HG02678 (cell line): ENCODE data around the gene TAOK1.
A peak's percentile ranks its signal among the peaks of the same experiment; 100 is the strongest.
"Not testable (repeated sequence)": the region's sequence is repeated elsewhere in the genome, so short reads cannot be mapped to it uniquely, and the experiment has no call there.

Experiments used
- ATAC-seq: cut with Tn5 transposase; IDR thresholded peaks from one replicate; pipeline ENCODE4 v1.9.1; 2021; ENCODE audit warnings: mild to moderate bottlenecking, moderate library complexity; ENCODE audit not compliant: unreplicated experiment

Gene TAOK1

GRCh38 chr17:29526322-29526721, 136.2 kb downstream of the TAOK1 start:
- ATAC-seq, result no peak

GRCh38 chr17:29533976-29534375, 143.8 kb downstream of the TAOK1 start:
- no peak for ATAC-seq

DNA sequence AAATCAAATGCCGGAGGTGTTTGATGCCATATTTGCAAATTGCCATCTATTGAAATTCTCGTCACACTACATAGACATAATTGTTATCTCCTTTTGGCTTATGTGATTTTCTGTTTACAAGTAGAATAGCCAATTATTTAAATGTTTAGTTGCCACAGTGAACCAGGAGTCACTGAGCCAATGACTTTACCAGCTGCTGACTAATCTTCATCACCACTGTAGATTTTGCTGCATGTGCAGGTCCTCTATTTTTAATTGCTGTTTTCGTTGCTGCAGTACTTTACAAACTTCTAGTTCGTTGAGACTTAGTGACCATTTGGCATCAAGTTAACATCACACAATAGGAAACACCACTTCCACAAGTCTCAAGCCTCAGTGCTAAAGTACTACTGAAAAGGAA, 153.9 kb downstream of the TAOK1 start:
- ATAC-seq, result no peak

DNA sequence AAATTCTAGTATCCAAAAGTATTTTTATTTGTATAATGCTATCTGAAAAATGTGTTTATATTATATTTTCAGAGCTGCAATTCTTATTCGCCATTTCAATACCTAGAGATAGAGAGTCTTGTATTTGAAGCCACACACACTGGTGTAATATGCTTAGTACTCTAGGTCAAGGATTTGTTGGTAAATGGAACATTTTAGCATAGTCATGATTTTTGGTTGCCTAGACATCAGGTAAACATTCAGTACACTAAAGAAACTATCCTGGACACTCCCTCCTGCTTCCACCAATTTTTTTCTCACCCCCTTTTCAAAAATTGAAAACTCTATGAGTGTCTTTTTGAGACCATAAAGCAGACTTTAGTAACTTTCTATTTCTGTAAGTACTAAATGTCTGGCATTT, 155.9 kb downstream of the TAOK1 start:
- ATAC-seq, result no peak

- no peak for ATAC-seq
Measured at GRCh38 chr17:29546830-29547229, 156.7 kb downstream of the TAOK1 start.

- ATAC-seq, result no peak
Measured at GRCh38 chr17:29549177-29549923, 159.2 kb downstream of the TAOK1 start.

GRCh38 chr17:29555840-29556239, 165.7 kb downstream of the TAOK1 start:
- ATAC-seq, result no peak

DNA sequence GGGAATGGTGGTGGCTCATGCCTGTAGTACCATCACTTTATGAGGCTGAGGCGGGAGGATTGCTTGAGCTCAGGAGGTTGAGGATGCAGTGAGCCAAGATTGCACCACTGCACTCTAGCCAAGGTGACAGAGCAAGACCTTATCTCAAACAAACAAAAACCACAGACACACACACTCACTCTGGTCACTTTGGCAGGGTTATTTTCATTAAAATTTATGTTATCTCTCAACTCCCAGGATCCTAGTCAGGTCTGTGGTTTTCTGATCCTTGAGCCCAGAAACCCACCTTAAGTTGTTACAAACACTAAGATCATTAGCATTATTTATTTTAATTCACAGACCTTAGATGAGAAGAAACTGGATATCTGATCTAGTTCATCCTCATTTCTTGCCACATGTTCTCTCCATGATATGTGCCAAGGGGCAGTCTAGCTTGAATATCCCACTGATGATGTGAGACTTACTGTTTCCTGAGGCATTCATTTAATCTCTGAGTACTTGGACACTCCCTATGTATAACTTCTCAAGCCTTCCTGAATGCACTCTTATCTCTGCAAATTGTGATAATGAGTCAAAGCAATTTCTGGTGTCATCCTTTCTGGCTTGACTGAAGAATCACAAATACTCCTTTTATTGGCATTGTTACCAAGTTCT, 167.0 kb downstream of the TAOK1 start:
- ATAC-seq, result no peak

GRCh38 chr17:29557739-29558116, 167.6 kb downstream of the TAOK1 start:
- no peak for ATAC-seq

- ATAC-seq, result not testable (repeated sequence)
Measured at GRCh38 chr17:29558139-29558538, 168.0 kb downstream of the TAOK1 start.

DNA sequence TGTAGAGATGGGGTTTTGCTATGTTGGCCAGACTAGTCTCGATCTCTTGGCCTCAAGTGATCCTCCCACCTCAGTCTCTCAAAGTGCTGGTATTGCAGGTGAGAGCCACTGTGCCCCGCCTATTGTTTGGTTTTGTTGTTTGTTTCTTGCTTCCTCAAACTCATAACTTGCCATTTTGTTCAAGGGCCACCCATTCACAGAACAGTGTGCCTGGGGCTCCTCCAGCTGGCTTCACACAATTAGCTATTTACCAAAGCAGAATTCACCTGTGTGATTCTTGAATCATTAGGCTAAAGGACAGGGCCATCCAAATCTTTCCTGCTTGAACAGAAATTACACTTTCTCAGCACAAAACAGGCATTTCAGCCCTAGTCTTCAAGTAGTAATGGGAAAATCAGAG, 169.5 kb downstream of the TAOK1 start:
- no peak for ATAC-seq

- no peak for ATAC-seq
Measured at GRCh38 chr17:29560316-29560715, 170.2 kb downstream of the TAOK1 start.

GRCh38 chr17:29561554-29562517, 171.7 kb downstream of the TAOK1 start:
- ATAC-seq, result no peak

- no peak for ATAC-seq
Measured at GRCh38 chr17:29562615-29563014, 172.5 kb downstream of the TAOK1 start.

- ATAC-seq, result no peak
Measured at GRCh38 chr17:29563816-29564215, 173.7 kb downstream of the TAOK1 start.

DNA sequence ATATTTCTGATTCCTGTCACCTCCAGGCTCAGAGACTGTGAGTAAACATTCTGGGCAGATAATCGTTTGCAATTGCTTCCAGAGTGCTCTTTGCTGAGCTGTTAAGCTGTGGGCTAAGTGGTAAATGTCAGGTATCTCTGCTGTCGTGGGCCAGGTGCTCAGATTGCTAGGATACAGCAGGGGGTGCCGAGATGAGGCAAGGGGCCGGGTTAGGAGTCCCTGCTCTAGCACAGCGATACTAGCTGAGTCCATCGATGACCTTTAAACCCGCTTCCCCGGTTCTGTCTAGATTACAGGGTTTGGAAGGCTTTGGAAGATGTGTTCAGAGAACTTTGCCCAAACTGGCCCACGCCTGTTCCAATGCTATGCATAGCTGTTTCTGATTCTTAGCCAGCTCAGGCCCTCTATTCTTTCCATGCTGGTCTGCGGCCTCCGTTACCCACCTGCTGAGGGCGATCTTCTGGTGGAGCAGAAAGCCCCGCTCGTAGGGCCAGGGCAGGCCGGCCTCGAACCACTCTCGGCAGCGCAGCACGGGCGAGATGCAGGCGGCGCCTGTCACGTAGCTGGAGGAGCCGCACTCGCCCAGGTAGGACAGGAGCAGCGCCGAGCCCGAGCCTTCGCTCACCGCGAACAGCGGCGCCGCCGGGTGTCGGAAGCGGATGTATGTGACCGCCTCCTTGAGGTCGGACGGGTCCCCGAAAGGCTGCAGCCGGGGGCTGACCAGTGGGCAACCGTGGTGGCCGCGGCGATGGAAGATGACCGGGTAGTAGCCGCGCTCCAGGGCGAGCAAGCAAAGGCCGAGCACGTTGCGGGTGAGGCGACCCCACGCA, 175.7 kb downstream of the TAOK1 start:
- no peak for ATAC-seq

DNA sequence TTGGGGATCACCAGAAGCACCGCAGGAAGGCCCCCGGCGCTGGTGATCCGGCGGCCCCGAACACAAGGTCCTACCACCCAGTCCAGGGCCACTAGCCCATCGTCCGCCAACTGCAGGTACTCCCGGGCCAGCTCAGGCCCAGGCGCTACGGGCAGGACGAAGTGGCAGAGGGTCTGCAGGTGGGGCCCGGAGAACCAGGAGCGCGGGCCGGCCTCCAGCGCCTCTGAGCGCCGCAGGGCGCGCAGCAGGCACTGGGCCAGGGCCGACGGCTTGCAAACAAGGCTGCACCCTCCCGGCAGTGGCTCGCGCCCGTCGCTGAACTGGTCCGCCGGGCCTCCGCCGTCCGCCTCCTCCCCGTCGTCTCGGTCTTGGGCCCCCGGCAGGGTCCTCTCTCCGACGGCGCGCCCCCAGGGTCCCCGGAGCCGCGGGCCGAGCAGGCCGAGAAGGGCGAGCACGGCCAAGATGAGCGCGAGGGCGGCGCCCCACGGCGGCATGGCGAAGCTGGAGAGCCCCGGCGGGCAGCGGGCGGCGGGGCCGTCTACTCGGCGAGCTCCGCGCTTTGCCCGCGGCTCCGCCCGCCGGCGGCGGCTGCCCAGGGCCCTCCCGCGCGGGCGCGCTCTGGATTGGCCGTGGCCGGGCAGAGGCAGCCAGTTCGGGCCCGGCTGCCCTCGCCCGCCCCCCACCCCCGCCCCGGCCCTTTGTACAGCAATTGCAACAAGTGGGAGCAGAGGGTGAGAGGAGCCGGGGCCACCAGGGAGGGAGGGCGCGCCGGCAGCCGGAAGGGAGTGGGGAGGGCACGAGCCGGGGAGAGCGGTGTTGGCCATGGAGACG, 176.5 kb downstream of the TAOK1 start, which contains the start of gene ABHD15:
Gene ABHD15, minus strand, starts transcription at position 565 of the 831 bp plus-strand sequence. Its CDS starts 71 bp downstream, at position 494.
- ATAC-seq, result peak; percentile 24

GRCh38 chr17:29567304-29567553, 177.1 kb downstream of the TAOK1 start:
- ATAC-seq, result peak; percentile 7

DNA sequence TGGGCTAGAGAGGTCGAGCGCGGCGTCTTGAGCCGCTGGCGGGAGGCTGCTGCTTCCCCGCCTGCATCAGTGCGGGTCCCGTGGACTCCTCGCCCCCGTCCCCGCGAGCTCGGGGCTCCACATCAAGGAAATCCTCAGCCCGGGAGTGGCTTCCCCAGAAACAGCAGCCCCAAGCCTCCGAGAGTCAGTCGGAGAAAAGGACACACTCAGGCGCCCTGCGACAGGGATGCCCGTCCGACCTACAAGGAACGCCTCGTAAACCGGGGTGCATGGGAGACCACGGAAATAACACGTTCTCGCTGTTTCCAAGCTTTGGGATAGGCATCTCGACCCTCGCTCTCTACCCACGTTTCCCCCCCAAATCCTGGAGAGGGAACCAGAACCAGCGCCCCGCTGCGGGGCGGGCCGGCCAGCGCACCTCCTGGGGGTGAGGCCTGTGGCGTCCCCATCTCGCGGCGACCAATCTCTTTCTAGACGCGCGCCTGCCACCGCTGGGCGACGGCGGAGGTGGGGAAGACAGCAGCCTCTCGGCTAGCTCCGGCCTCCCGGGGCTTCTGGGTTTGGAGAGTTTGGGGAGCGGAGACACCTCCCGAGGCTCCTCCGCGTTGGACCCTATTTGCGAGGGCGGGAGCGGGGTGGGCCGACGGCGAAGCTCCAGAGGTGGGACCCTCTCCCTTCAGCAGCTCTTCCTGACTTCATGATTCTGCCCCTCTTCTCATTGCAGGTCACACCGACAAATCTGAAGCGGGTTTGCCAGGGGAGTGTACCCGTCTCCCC, 177.6 kb downstream of the TAOK1 start:
- peak; percentile 41 for ATAC-seq
